Cardiac septum (tissue), 1 donor: Measurements from ENCODE around the gene PDE8B. TPM values are rescaled to one million over a fixed set of nuclear protein-coding genes. Genes with fewer than 3 reads are reported as not detected.

Source experiments
- DNase-seq: peaks from one replicate; pipeline ENCODE4 v3.0.0-alpha.2; 2020; ENCODE audit warnings: low spot score
- intact Hi-C: fragments of 100-400 bp; cut with DNase I; formaldehyde crosslinking; loops from one replicate; pipeline ENCODE4 v1.14.0; 2022
- total RNA-seq: library from RNA; stranded (reverse); fragmentation: NEBNext Ultra II Directional; extraction: Animal tissue kit (Norgen Biotek cat#: 25700); gene quantifications from one replicate; pipeline ENCODE4 v1.2.1, GENCODE V29; 2021
- donor health status: DM: no; HTN: no; CAD: no.

The PDE8B gene
- total RNA-seq, 1 donor from 2014 or later = 5.7 TPM

GRCh38 chr5:77267496-77267895, 57.0 kb downstream of the PDE8B start:
- intact Hi-C loops = no loop called here
- DNase-seq = no peak

- no peak for DNase-seq
- intact Hi-C loops = no loop called here
Observed at GRCh38 chr5:77272206-77272605, 61.7 kb downstream of the PDE8B start.

GRCh38 chr5:77277759-77278158, 67.3 kb downstream of the PDE8B start:
- DNase-seq = no peak
- intact Hi-C loops = no loop called here

GRCh38 chr5:77280036-77280435, 69.6 kb downstream of the PDE8B start:
- no peak for DNase-seq
- intact Hi-C loops = no loop called here

- intact Hi-C loops = no loop called here
- DNase-seq = no peak
Observed at GRCh38 chr5:77281969-77282336, 71.5 kb downstream of the PDE8B start.

GRCh38 chr5:77282337-77283027, 72.0 kb downstream of the PDE8B start:
- intact Hi-C loops = no loop called here

GRCh38 chr5:77285251-77285841, 74.9 kb downstream of the PDE8B start:
- intact Hi-C loops = no loop called here

More at GRCh38 chr5:77282337-77283027, 72.0 kb downstream of the PDE8B start:
- no peak for DNase-seq

GRCh38 chr5:77292026-77292757, 81.7 kb downstream of the PDE8B start:
- no peak for DNase-seq
- intact Hi-C loops = no loop called here

More at GRCh38 chr5:77285251-77285841, 74.9 kb downstream of the PDE8B start:
- no peak for DNase-seq

GRCh38 chr5:77294185-77294584, 83.7 kb downstream of the PDE8B start:
- intact Hi-C loops = no loop called here

GRCh38 chr5:77295863-77296378, 85.4 kb downstream of the PDE8B start:
- intact Hi-C loops = no loop called here
- DNase-seq = no peak

More at GRCh38 chr5:77294185-77294584, 83.7 kb downstream of the PDE8B start:
- DNase-seq = no peak

- no peak for DNase-seq
Observed at GRCh38 chr5:77298146-77298545, 87.7 kb downstream of the PDE8B start.

GRCh38 chr5:77300451-77300850, 90.0 kb downstream of the PDE8B start:
- intact Hi-C loops = no loop called here
- no peak for DNase-seq

More at GRCh38 chr5:77298146-77298545, 87.7 kb downstream of the PDE8B start:
- intact Hi-C loops = no loop called here

GRCh38 chr5:77301447-77301883, 91.0 kb downstream of the PDE8B start:
- DNase-seq = no peak
- intact Hi-C loops = no loop called here

- DNase-seq = no peak
- intact Hi-C loops = no loop called here
Observed at GRCh38 chr5:77302247-77302646, 91.8 kb downstream of the PDE8B start.

- intact Hi-C loops = no loop called here
- no peak for DNase-seq
Observed at GRCh38 chr5:77302653-77303052, 92.2 kb downstream of the PDE8B start.

GRCh38 chr5:77304388-77304787, 93.9 kb downstream of the PDE8B start:
- no peak for DNase-seq
- intact Hi-C loops = no loop called here

GRCh38 chr5:77305222-77305846, 94.9 kb downstream of the PDE8B start:
- no peak for DNase-seq
- intact Hi-C loops = no loop called here

GRCh38 chr5:77305956-77306355, 95.5 kb downstream of the PDE8B start:
- intact Hi-C loops = no loop called here
- no peak for DNase-seq

- no peak for DNase-seq
- intact Hi-C loops = no loop called here
Observed at GRCh38 chr5:77306531-77306930, 96.1 kb downstream of the PDE8B start.
